Fibroblast of peridontal ligament (primary cell): ENCODE results near the gene WDR37.
"Not testable (repeated sequence)": the region's sequence is repeated elsewhere in the genome, so short reads cannot be mapped to it uniquely, and the experiment has no call there.

Experiments
- DNase-seq: peaks from one replicate; pipeline ENCODE4 v3.0.0-alpha.2; 2010; ENCODE audit errors: extremely low read depth

Gene WDR37

GRCh38 chr10:1153251-1153763 is 97.1 kb downstream of the WDR37 start:
- DNase-seq = no peak

DNA sequence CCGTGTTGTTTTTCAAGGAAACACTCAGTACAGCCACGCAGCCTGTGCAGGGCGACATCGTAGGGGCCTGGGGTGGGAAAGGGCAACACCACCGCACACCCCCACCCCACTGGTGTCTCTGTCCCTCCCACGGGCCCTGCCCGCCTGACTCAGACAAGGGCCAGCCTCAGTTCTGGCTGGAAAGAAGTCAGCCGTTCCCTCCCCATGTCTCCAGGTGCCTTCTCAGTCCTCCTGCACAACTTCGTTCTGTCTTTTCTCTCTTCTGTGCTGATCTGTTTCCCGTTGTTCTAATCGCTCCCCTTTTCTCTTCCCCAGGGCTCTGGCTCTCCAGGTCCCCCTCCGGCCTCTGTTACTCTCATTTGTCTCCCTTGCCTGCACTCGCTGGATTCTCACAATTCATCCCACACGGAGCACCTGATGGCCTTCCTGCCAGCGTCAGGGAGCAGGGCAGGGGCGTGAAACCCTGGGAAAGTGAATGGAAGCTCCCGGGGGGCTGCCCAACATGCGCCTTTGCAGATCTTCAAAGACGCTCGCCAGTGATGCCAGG is 97.7 kb downstream of the WDR37 start:
- no peak for DNase-seq

DNA sequence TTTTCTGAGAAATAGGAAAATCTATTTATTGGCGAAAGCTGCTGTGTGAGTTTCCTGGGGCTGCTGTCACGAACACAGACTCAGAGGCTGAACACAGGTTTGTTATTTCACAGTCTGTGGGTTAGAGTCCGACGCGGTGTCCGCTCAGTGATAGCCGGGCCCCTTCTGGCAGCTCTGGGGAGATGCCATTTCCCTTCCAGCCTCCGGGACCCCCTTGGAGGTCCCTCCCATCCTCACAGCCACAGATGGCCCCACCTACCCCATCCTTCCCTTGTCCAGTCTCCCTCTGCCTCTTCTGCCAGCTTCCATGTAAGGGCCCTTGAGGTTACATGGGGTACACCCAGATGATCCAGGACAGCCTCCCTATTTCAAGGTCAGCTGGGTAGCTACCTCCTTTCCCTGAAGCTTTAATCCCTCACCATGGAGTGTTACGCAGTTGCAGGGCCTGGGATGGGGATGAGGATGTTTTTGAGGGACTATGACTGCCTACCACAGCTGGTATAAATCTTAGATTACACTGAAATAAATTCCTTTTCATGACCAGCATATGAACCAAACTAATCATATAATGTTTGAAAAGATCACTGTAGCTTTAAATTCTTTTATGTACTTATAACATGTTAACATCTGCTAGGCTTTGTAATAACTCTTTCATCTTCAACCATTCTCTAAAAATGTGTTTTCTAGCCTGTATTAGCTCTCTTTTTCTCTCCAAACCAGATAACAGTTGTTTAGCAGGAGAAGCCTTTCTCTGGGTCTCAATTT is 98.5 kb downstream of the WDR37 start:
- no peak for DNase-seq

- no peak for DNase-seq
Observed at GRCh38 chr10:1155791-1156615, 99.8 kb downstream of the WDR37 start.

- DNase-seq = no peak
Observed at GRCh38 chr10:1156616-1156886, 100.4 kb downstream of the WDR37 start.

DNA sequence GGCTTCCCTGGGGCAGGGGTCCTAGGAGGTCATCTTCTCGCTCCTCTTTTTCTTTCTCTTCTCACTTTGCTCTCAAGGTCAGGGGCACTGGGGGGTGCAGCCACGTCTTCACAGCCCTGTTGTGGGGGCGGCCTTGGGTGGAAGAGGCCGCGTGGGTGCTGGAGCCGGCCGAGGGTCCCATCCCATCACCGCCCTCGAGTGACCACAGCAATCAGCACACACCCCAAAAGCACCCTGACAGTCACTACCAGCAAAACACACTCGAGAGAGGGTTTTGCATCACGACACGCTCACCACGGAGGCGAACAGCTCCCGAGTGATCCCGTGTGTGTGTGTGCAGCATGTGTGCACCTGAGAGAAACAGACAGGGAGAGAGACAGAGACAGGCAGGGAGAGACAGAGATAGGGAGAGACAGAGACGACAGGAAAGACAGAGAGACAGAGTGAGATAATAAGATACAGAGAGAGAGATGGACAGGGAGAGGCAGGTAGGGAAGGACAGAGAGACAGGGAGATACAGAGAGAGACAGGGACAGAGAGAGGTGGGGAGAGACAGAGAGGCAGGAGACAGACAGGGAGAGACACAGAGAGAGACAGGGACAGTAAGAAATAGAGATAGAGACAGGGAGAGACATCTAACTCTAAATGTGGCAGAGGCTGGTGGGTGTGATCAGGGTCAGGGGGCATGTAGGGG is 100.9 kb downstream of the WDR37 start:
- DNase-seq = no peak

GRCh38 chr10:1157615-1157933 is 101.4 kb downstream of the WDR37 start:
- DNase-seq = no peak

DNA sequence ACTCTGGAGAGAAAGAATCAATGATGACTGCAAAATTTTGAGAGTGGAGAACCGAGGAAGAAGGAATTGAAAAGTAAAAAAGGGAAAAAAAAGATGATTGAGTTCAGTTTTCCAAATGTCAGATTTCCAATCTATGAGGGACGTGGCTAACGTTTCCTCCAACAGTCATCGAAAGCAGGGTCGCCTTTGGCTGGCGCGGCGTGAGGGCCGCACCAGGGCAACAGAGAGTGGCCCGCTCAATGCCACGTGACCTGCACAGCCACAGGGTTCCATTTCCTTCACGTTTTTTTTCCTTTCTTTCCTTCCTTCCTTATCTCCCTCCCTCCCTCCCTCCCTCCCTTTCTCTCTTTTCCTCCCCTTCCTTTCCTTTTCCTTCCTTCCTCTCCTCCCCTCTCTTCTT is 101.9 kb downstream of the WDR37 start:
- DNase-seq = no peak

- DNase-seq = not testable (repeated sequence)
Observed at GRCh38 chr10:1158536-1158935, 102.4 kb downstream of the WDR37 start.

DNA sequence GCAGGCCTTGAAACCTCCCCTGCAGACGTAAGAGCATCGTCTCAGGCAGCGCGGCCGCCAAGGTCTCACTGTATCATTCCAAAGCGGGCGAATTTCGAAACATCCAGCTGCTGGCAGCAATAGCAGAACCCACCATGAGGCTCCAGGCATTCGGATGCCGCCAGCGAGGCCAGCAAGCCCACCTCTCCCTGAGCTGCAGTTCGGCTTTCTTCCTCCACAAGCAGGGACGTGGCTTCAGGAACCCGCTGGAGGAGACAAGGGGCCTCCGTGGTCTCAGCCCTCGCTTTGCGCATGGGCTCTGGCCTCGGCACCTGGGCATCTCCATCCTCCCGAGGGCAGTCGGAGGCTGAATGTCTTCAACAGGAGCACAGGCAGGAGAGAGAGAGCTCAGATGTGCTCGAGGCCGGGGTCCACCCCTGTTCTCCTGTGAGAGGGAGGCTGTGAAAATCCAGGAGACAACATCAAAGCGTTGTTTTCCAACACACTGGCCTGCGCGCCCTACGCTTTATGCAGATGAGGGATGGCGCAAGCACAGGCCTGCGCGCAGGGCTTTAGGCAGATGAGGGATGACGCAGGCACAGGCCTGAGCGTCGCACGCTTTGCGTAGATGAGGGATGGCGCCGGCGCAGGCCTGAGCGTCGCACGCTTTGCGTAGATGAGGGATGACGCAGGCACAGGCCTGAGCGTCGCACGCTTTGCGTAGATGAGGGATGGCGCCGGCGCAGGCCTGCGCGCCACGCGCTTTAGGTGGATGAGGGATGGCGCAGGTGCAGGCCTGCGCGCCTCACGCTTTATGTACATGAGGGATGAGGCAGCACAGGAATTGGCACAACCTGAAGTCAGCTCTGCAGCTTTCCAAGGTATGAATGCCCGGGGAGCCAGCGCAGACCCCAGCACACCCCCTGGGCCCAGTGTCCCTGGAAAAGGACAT is 103.2 kb downstream of the WDR37 start:
- no peak for DNase-seq

- no peak for DNase-seq
Observed at GRCh38 chr10:1160561-1161314, 104.6 kb downstream of the WDR37 start.

DNA sequence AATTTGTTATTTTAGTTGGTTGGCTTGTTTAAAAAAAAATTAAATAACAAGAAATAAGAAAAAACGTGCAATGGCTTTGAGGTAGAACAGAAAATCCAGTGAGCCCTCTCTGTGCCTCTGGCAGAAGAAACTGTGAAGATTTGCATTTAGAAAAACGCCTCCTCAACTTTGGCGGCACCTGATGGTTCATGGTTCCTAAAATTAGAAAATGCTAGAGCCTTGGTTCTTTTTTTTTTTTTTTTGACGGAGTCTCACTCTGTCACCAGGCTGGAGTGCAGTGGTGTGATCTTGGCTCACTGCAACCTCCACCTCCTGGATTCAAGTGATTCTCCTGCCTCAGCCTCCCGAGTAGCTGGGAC is 105.1 kb downstream of the WDR37 start:
- not testable (repeated sequence) for DNase-seq

- DNase-seq = no peak
Observed at GRCh38 chr10:1162481-1163203, 106.5 kb downstream of the WDR37 start.

DNA sequence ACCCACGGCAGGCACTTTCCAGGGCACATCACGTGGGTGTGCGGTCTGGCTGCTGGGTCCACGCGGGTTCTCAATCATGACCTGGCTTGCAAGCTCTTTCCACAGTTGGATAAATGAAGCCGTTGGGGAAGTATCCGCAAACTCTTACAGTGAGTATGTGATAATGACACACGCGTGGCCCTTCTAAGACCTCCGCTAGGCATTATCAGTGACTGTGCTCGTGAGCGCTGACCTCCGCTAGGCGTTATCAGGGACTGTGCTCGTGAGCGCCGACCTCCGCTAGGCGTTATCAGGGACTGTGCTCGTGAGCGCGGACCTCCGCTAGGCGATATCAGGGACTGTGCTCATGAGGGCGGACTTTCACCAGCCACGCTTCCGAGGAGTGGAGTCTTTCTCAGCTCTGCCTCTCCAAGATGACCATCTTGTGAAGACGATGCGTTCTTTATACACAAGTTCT is 107.0 kb downstream of the WDR37 start:
- no peak for DNase-seq

DNA sequence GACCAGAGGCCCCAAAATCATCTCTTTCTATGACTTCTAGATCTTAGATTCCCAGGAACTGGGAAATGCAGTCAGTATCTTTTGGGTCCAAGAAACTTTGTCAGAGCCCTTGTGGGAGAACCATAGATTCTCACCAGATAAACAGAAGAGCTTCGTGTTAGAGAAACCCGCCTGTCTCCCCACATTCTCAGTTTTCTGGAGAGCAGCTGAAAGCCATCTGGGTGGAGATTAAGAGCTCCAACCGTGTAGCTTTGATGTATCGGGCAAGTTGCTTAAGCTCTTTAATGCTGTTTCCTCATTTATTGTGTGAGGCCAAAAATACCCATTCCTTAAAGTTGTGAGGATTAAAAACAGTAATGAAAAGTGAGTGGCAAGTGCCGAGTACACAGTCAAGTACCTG is 107.6 kb downstream of the WDR37 start:
- DNase-seq = no peak

- DNase-seq = no peak
Observed at GRCh38 chr10:1166101-1166827, 110.1 kb downstream of the WDR37 start.

- no peak for DNase-seq
Observed at GRCh38 chr10:1166828-1167275, 110.7 kb downstream of the WDR37 start.

DNA sequence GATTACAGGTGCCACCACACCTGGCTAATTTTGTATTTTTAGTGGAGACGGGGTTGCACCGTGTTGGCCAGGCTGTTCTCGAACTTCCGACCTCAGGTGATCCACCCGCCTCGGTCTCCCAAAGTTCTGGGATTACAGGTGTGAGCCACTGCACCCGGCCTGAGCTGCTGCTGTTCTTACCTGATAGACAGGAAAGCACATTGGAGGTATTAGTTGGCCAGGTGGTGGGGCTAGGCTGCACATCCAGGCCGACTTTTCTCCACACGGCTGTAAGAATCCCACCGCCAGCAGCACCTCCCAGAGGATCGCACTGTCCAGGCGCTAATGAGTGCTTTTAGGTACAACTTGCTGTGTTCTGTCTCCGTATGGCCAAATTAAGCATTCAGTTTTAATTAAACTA is 112.6 kb downstream of the WDR37 start:
- no peak for DNase-seq
